ENCODE measurements around the gene DMRTB1. TPM values are rescaled to one million over a fixed set of nuclear protein-coding genes. Genes with fewer than 3 reads are reported as not detected.

The DMRTB1 gene
- total RNA-seq, 1 experiment from 2014 or later, result not detected

DNA sequence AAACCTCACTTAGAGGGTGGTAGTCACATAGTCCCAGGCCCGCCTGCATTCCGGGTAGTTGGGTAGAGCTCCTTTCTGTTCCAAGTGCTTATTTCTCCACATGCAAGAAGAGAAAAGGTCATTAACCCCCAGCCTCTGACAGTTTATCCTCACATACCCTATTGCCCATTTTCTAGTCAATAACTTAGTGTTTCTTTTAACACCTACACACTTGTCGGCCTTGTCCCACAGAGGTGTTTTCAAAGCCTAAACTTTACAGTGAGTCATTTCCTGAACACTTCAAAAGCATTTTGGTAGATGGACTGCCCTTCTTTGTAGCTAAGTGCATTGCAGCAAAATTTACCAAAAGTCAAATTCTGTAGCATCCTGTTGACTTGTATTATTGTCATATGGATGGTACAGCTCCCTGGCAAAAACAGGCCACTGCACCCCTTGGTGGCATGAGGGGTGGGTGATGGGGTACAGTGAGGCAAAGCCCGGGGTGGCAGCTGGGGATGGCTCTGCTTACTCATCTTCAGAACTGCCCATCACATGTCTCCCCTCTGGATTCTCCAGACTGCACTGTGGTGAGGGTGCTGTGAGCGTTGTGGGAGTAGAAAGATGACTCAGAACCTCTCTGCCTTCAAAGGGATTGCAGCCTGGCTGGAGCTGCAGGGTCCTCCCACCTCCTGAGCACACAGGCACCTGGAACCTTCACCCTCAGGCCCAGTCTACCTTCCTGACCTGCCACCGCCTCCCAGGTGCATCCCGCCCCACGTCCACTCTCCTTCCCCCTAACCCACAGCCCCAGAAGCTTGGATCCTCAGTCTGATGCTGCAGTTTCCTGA lies 45.8 kb upstream of the DMRTB1 start:
- H3K36me3 ChIP-seq (ENCODE audit: insufficient read depth, low read length, poor library complexity, severe bottlenecking), result no peaks in the 10 kb centered on the region
- POLR2A ChIA-PET (ENCODE audit: low non-redundant PET), result no interaction called here
- intact Hi-C loops (cut with micrococcal nuclease; ENCODE audit: unreplicated experiment), result no loop called here
- CTCF ChIA-PET, result interaction anchor here (1.0 kb wide), 1 partner anchor 20 kb away, joined by 3 read pairs; no protein-coding TSS in a partner anchor
- no peak overlapping the region for H3K4me3 ChIP-seq (ENCODE audit: low read depth, low read length, poor library complexity, severe bottlenecking)
- no TSS peak for BruUV-seq (replicated peaks)
- TF ChIP-seq, protein P1, sequence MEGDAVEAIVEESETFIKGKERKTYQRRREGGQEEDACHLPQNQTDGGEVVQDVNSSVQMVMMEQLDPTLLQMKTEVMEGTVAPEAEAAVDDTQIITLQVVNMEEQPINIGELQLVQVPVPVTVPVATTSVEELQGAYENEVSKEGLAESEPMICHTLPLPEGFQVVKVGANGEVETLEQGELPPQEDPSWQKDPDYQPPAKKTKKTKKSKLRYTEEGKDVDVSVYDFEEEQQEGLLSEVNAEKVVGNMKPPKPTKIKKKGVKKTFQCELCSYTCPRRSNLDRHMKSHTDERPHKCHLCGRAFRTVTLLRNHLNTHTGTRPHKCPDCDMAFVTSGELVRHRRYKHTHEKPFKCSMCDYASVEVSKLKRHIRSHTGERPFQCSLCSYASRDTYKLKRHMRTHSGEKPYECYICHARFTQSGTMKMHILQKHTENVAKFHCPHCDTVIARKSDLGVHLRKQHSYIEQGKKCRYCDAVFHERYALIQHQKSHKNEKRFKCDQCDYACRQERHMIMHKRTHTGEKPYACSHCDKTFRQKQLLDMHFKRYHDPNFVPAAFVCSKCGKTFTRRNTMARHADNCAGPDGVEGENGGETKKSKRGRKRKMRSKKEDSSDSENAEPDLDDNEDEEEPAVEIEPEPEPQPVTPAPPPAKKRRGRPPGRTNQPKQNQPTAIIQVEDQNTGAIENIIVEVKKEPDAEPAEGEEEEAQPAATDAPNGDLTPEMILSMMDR (conservative IDR thresholded peaks at IDR 0.05; ENCODE audit: low read depth, low read length), result no peak
- TF ChIP-seq EZH2 (IDR thresholded peaks at IDR 0.05; ENCODE audit: borderline replicate concordance, low read depth, low read length, poor library complexity, severe bottlenecking), result no peak
- peaks cover 20% of the 10 kb centered on the region for H3K27me3 ChIP-seq (replicated peaks; ENCODE audit: insufficient read depth, low read depth, low read length, poor library complexity)
- peaks cover 45% of the 10 kb centered on the region for H3K4me1 ChIP-seq (ENCODE audit: insufficient read depth, low read length, poor library complexity, severe bottlenecking)
- H3K27ac ChIP-seq (ENCODE audit: low read depth, low read length, poor library complexity, severe bottlenecking), result no peak overlapping the region
- no peaks in the 10 kb centered on the region for H3K9me3 ChIP-seq (ENCODE audit: low read depth, low read length, poor library complexity, severe bottlenecking)
- peak; percentile 25 for DNase-seq (ENCODE audit: low spot score)

DNA sequence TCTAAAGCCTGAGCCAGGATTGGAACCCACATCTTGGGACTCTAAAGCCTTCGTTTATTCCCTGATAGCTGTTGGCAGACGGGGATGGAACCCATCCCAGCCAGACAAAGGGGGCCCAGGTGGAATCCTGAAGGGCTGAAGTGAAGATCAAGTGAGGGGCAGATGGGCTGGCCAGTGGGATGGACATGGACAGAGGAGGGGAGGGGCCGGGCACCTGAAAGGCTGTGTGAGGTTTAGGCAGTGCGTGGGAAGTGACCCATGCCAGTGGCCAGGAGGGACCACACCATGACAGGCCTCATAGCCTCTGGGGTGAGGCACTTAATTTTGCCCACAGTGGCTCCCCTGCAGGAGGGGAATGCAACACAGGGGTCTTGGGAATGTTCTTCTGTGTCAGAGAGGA lies 44.6 kb upstream of the DMRTB1 start:
- Histone ChIP-seq H3K36me3 (ENCODE audit: insufficient read depth, low read length, poor library complexity, severe bottlenecking) (no peaks in the 10 kb centered on the region), H3K4me3 (ENCODE audit: low read depth, low read length, poor library complexity, severe bottlenecking) (no peak overlapping the region), H3K27ac (ENCODE audit: low read depth, low read length, poor library complexity, severe bottlenecking) (no peak overlapping the region), H3K9me3 (ENCODE audit: low read depth, low read length, poor library complexity, severe bottlenecking) (no peaks in the 10 kb centered on the region), H3K27me3 (replicated peaks; ENCODE audit: insufficient read depth, low read depth, low read length, poor library complexity) (peaks cover 30% of the 10 kb centered on the region), H3K4me1 (ENCODE audit: insufficient read depth, low read length, poor library complexity, severe bottlenecking) (peaks cover 39% of the 10 kb centered on the region)
- ChIA-PET POLR2A (ENCODE audit: low non-redundant PET) (no interaction called here), CTCF (interaction anchor here (0.6 kb wide), 1 partner anchor 643 kb away, joined by 3 read pairs; no protein-coding TSS in a partner anchor)
- no peak for DNase-seq (ENCODE audit: low spot score)
- BruUV-seq (replicated peaks), result no TSS peak
- TF ChIP-seq EZH2 (IDR thresholded peaks at IDR 0.05; ENCODE audit: borderline replicate concordance, low read depth, low read length, poor library complexity, severe bottlenecking), result no peak
- TF ChIP-seq, protein P1 (conservative IDR thresholded peaks at IDR 0.05; ENCODE audit: low read depth, low read length), result no peak
- intact Hi-C loops (cut with micrococcal nuclease; ENCODE audit: unreplicated experiment), result no loop called here

DNA sequence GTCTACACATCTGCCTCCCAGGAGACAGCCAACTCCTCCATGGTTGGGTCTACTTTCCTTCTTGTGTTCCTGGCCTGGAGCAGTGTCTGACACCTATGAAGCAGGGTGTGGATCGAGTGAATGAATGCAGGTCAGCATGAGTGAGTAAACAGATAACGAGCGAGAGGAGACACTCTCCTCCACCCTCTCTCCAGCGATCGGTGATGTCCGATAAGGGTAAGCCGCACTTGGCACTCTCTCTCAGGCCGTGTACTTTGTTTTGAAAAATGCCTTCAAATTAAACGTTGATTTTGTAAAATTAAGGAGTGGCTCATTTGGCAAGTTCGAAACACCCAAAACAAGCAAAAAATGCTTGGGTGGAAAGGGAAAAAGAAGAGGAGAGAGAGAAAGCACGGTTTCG lies 43.8 kb upstream of the DMRTB1 start:
- no peak for TF ChIP-seq EZH2 (IDR thresholded peaks at IDR 0.05; ENCODE audit: borderline replicate concordance, low read depth, low read length, poor library complexity, severe bottlenecking)
- TF ChIP-seq, protein P1 (conservative IDR thresholded peaks at IDR 0.05; ENCODE audit: low read depth, low read length), result no peak
- no peaks in the 10 kb centered on the region for H3K36me3 ChIP-seq (ENCODE audit: insufficient read depth, low read length, poor library complexity, severe bottlenecking)
- peaks cover 33% of the 10 kb centered on the region for H3K27me3 ChIP-seq (replicated peaks; ENCODE audit: insufficient read depth, low read depth, low read length, poor library complexity)
- ChIA-PET CTCF (interaction anchor here (0.6 kb wide), 1 partner anchor 642 kb away, joined by 3 read pairs; no protein-coding TSS in a partner anchor), POLR2A (ENCODE audit: low non-redundant PET) (no interaction called here)
- H3K27ac ChIP-seq (ENCODE audit: low read depth, low read length, poor library complexity, severe bottlenecking), result no peak overlapping the region
- no peaks in the 10 kb centered on the region for H3K9me3 ChIP-seq (ENCODE audit: low read depth, low read length, poor library complexity, severe bottlenecking)
- DNase-seq (ENCODE audit: low spot score), result no peak
- intact Hi-C loops (cut with micrococcal nuclease; ENCODE audit: unreplicated experiment), result no loop called here
- H3K4me1 ChIP-seq (ENCODE audit: insufficient read depth, low read length, poor library complexity, severe bottlenecking), result peaks cover 31% of the 10 kb centered on the region
- BruUV-seq (replicated peaks), result no TSS peak
- H3K4me3 ChIP-seq (ENCODE audit: low read depth, low read length, poor library complexity, severe bottlenecking), result no peak overlapping the region
